ENCODE data around the gene STXBP2.

The STXBP2 gene

DNA sequence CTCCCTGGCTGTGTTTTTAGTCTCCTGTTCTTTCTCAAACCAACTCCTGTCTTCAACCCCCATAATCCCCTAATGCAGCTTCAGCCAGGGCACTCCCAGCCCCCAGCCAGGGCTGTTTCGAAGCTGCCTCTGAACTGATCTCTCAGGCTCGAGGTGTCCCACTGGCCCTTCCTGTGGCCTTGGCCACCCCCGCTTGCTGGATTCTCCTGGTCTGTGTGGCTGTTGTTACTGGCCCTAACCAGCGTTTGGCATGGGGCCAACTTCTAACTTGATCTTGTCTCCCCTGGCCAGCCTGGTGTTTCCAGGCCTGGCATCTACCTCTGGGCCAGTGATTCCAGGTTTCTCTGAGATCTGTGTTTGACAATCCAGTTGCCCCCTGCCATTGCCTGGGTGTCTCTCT, 18.6 kb upstream of the STXBP2 start:
- Histone ChIP-seq H3K36me3 (ENCODE audit: insufficient read depth, low read length) (peaks cover 42% of the 10 kb centered on the region), H3K27ac (ENCODE audit: low read length) (no peak overlapping the region), H3K4me3 (ENCODE audit: low read depth in 1 of 2, low read length in 2 of 2) (no peak overlapping the region), H3K9ac (ENCODE audit: low read depth, low read length) (no peak overlapping the region), H4K20me1 (ENCODE audit: insufficient read depth, low read length) (peaks cover 13% of the 10 kb centered on the region), H3K27me3 (ENCODE audit: insufficient read depth, low read length, poor library complexity) (no peaks in the 10 kb centered on the region), H3K9me3 (ENCODE audit: insufficient read depth, low read length, severe bottlenecking) (no peaks in the 10 kb centered on the region), H3K4me1 (ENCODE audit: insufficient read depth, low read length) (no peaks in the 10 kb centered on the region), H2AFZ (ENCODE audit: low read depth, low read length) (no peak overlapping the region), H3K4me2 (ENCODE audit: insufficient read depth, low read length) (no peak overlapping the region), H3K79me2 (ENCODE audit: insufficient read depth, low read length) (no peaks in the 10 kb centered on the region)
- ATAC-seq (ENCODE audit: insufficient read depth, low read depth) (no peak; the same call in 2 of the 3 replicates), DNase-seq (no peak)
- TF ChIP-seq, protein P1, sequence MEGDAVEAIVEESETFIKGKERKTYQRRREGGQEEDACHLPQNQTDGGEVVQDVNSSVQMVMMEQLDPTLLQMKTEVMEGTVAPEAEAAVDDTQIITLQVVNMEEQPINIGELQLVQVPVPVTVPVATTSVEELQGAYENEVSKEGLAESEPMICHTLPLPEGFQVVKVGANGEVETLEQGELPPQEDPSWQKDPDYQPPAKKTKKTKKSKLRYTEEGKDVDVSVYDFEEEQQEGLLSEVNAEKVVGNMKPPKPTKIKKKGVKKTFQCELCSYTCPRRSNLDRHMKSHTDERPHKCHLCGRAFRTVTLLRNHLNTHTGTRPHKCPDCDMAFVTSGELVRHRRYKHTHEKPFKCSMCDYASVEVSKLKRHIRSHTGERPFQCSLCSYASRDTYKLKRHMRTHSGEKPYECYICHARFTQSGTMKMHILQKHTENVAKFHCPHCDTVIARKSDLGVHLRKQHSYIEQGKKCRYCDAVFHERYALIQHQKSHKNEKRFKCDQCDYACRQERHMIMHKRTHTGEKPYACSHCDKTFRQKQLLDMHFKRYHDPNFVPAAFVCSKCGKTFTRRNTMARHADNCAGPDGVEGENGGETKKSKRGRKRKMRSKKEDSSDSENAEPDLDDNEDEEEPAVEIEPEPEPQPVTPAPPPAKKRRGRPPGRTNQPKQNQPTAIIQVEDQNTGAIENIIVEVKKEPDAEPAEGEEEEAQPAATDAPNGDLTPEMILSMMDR (IDR thresholded peaks at IDR 0.05; ENCODE audit: borderline replicate concordance, extremely low read depth, low read length, poor library complexity, severe bottlenecking) = no peak
- TF ChIP-seq EZH2 (IDR thresholded peaks at IDR 0.05; ENCODE audit: borderline replicate concordance, low read depth, low read length, severe bottlenecking) = no peak

GRCh38 chr19:7618771-7619510, 18.0 kb upstream of the STXBP2 start:
- Histone ChIP-seq H3K4me2 (ENCODE audit: insufficient read depth, low read length) (no peak overlapping the region), H3K9me3 (ENCODE audit: insufficient read depth, low read length, severe bottlenecking) (no peaks in the 10 kb centered on the region), H3K79me2 (ENCODE audit: insufficient read depth, low read length) (no peaks in the 10 kb centered on the region), H2AFZ (ENCODE audit: low read depth, low read length) (no peak overlapping the region), H3K4me3 (ENCODE audit: low read depth in 1 of 2, low read length in 2 of 2) (no peak overlapping the region), H3K27ac (ENCODE audit: low read length) (no peak overlapping the region), H3K4me1 (ENCODE audit: insufficient read depth, low read length) (no peaks in the 10 kb centered on the region), H3K36me3 (ENCODE audit: insufficient read depth, low read length) (peaks cover 47% of the 10 kb centered on the region), H4K20me1 (ENCODE audit: insufficient read depth, low read length) (peaks cover 16% of the 10 kb centered on the region), H3K27me3 (ENCODE audit: insufficient read depth, low read length, poor library complexity) (no peaks in the 10 kb centered on the region), H3K9ac (ENCODE audit: low read depth, low read length) (no peak overlapping the region)
- TF ChIP-seq, protein P1 (IDR thresholded peaks at IDR 0.05; ENCODE audit: borderline replicate concordance, extremely low read depth, low read length, poor library complexity, severe bottlenecking) = no peak
- TF ChIP-seq EZH2 (IDR thresholded peaks at IDR 0.05; ENCODE audit: borderline replicate concordance, low read depth, low read length, severe bottlenecking) = no peak
- DNase-seq (no peak), ATAC-seq (ENCODE audit: insufficient read depth, low read depth) (no peak)

DNA sequence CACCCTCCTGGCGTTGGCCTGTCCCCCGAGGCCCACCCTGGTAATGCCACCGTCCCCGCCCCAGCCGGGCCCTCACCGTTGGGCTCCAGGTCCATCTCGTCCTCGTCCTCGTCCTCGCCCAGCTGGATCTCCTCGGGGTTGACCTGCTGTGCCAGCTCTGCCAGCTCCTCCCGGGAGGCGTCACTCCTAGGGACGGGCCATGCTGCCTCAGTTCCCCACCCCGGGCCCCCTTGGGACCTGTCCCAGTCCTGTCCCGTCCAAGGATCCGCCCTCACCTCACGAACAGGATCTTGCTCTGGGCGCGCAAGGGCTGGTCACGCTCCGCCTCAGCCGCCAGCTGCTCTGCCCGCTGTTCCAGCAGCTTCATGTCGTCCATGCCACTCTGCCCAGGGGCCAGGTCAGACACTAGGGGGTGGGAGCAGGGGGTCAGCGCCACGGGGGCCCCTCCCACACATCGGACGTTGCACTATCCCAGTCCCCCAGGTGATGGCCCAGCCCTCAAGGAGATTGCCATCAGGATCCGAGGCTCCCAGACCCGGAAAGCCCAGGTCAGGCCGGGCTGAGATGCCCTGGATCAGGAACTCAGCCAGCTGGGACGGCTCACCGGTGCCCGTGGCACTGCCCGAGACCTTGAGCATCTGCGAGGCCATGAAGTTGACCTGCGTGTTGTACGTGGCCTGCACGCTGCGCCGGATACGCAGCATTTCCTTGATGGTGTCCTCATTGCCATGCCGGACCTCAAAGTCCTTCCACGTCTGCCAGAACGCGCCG, 17.1 kb upstream of the STXBP2 start:
- TF ChIP-seq EZH2 (IDR thresholded peaks at IDR 0.05; ENCODE audit: borderline replicate concordance, low read depth, low read length, severe bottlenecking) = no peak
- TF ChIP-seq, protein P1 (IDR thresholded peaks at IDR 0.05; ENCODE audit: borderline replicate concordance, extremely low read depth, low read length, poor library complexity, severe bottlenecking) = no peak
- Histone ChIP-seq H3K4me3 (ENCODE audit: low read depth in 1 of 2, low read length in 2 of 2) (no peak overlapping the region), H3K4me1 (ENCODE audit: insufficient read depth, low read length) (no peaks in the 10 kb centered on the region), H3K27me3 (ENCODE audit: insufficient read depth, low read length, poor library complexity) (no peaks in the 10 kb centered on the region), H3K27ac (ENCODE audit: low read length) (no peak overlapping the region), H3K9me3 (ENCODE audit: insufficient read depth, low read length, severe bottlenecking) (no peaks in the 10 kb centered on the region), H3K79me2 (ENCODE audit: insufficient read depth, low read length) (no peaks in the 10 kb centered on the region), H2AFZ (ENCODE audit: low read depth, low read length) (no peak overlapping the region), H4K20me1 (ENCODE audit: insufficient read depth, low read length) (peaks cover 20% of the 10 kb centered on the region), H3K36me3 (ENCODE audit: insufficient read depth, low read length) (peaks cover 55% of the 10 kb centered on the region), H3K4me2 (ENCODE audit: insufficient read depth, low read length) (no peak overlapping the region), H3K9ac (ENCODE audit: low read depth, low read length) (no peak overlapping the region)
- no peak for ATAC-seq (ENCODE audit: insufficient read depth, low read depth)
- no peak for DNase-seq

Measured in DND-41 (cell line).